ENCODE data around the gene PCBD1. TPM values are rescaled to one million over a fixed set of nuclear protein-coding genes. Genes with fewer than 3 reads are reported as not detected.

Gene PCBD1
- total RNA-seq, 1 donor from 2014 or later, result 154 TPM

- DNase-seq (ENCODE audit: low spot score), result no peak
These were observed 14.4 kb upstream of the PCBD1 start for GRCh38 chr10:70902661-70903261.

GRCh38 chr10:70901276-70901878, 13.0 kb upstream of the PCBD1 start:
- no peak for DNase-seq (ENCODE audit: low spot score)

GRCh38 chr10:70899096-70899495, 10.7 kb upstream of the PCBD1 start:
- DNase-seq (ENCODE audit: low spot score), result no peak

GRCh38 chr10:70898687-70899086, 10.3 kb upstream of the PCBD1 start:
- no peak for DNase-seq (ENCODE audit: low spot score)

- no peak for DNase-seq (ENCODE audit: low spot score)
These were observed 8.2 kb upstream of the PCBD1 start for GRCh38 chr10:70896551-70896950.

GRCh38 chr10:70894416-70894815, 6.1 kb upstream of the PCBD1 start:
- DNase-seq (ENCODE audit: low spot score), result no peak

- DNase-seq (ENCODE audit: low spot score), result no peak
These were observed 5.1 kb upstream of the PCBD1 start for GRCh38 chr10:70893227-70894006.

- no peak for DNase-seq (ENCODE audit: low spot score)
These were observed 4.3 kb upstream of the PCBD1 start for GRCh38 chr10:70892631-70893030.

GRCh38 chr10:70891627-70892026, 3.3 kb upstream of the PCBD1 start:
- no peak for DNase-seq (ENCODE audit: low spot score)

- no peak for DNase-seq (ENCODE audit: low spot score)
These were observed 2.6 kb upstream of the PCBD1 start for GRCh38 chr10:70890917-70891431.

- DNase-seq (ENCODE audit: low spot score), result no peak
These were observed 926 bp upstream of the PCBD1 start for GRCh38 chr10:70889291-70889690.

- no peak for DNase-seq (ENCODE audit: low spot score)
These were observed 1.3 kb downstream of the PCBD1 start for GRCh38 chr10:70886921-70887665.

- DNase-seq (ENCODE audit: low spot score), result no peak
These were observed 2.1 kb downstream of the PCBD1 start for GRCh38 chr10:70885931-70886903.

GRCh38 chr10:70885481-70885880, 2.9 kb downstream of the PCBD1 start:
- DNase-seq (ENCODE audit: low spot score), result no peak

GRCh38 chr10:70884741-70885140, 3.6 kb downstream of the PCBD1 start:
- no peak for DNase-seq (ENCODE audit: low spot score)

GRCh38 chr10:70880077-70880534, 8.3 kb downstream of the PCBD1 start:
- DNase-seq (ENCODE audit: low spot score), result peak; percentile 88

GRCh38 chr10:70879207-70879606, 9.2 kb downstream of the PCBD1 start:
- DNase-seq (ENCODE audit: low spot score), result no peak

GRCh38 chr10:70874061-70874460, 14.3 kb downstream of the PCBD1 start:
- no peak for DNase-seq (ENCODE audit: low spot score)

- no peak for DNase-seq (ENCODE audit: low spot score)
These were observed 16.1 kb downstream of the PCBD1 start for GRCh38 chr10:70872291-70872690.

GRCh38 chr10:70866424-70866823, 21.9 kb downstream of the PCBD1 start:
- DNase-seq (ENCODE audit: low spot score), result no peak

- DNase-seq (ENCODE audit: low spot score), result no peak
These were observed 23.4 kb downstream of the PCBD1 start for GRCh38 chr10:70864935-70865334.
